Astrocyte (in vitro differentiated cells and primary cell): ENCODE data around the gene CACNB1.

ENCODE experiments used
- CTCF ChIP-seq: IDR thresholded peaks from 2 replicates; pipeline ENCODE4 v1.5.1; 2011; ENCODE audit warnings: low read depth, mild to moderate bottlenecking, inconsistent platforms, low read length, moderate library complexity; ENCODE audit not compliant: insufficient read depth
- EZH2 ChIP-seq: IDR thresholded peaks from 2 replicates; pipeline ENCODE4 v1.6.1; 2012; ENCODE audit warnings: mild to moderate bottlenecking, low read length, inconsistent platforms; ENCODE audit not compliant: insufficient read depth

GRCh38 chr17:39196241-39196807, 1.1 kb downstream of the CACNB1 start:
- TF ChIP-seq CTCF, result no peak
- no peak for TF ChIP-seq EZH2
